ENCODE measurements around the gene SYT13.

Gene SYT13, protein sequence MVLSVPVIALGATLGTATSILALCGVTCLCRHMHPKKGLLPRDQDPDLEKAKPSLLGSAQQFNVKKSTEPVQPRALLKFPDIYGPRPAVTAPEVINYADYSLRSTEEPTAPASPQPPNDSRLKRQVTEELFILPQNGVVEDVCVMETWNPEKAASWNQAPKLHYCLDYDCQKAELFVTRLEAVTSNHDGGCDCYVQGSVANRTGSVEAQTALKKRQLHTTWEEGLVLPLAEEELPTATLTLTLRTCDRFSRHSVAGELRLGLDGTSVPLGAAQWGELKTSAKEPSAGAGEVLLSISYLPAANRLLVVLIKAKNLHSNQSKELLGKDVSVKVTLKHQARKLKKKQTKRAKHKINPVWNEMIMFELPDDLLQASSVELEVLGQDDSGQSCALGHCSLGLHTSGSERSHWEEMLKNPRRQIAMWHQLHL

DNA sequence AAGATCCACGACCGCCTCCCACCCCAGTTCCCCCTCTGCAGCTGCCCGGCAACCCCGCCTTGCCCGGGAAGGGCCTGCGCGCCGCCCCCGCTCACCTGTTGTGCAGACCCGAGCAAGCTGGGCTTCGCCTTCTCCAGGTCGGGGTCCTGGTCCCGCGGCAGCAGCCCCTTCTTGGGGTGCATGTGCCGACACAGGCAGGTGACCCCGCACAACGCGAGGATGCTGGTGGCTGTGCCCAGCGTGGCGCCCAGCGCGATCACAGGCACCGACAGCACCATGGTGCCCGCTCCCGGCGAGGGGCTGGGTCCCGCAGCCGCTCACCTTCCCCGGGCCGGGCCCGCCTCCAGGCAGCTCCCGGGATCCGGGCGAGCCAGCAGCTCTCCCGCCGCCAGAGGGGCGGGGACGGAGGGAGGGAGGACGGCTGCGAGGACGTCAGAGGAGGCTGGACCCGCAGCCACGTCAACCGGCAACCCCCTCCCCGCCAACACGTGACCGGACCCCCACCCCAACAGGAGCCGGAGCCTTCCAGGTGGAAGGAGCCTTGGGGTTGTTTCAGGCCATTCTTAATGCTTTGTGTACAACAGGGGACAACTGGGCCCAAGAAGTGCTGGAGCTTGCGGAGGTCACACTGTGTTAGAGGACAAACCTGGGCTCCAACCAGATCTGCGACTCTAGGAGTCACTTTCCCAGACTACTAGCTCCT lies at the start of gene SYT13:
Gene SYT13, minus strand, starts transcription at position 412 of the 703 bp plus-strand sequence. Its CDS starts 134 bp downstream, at position 278.
- no peak for DNase-seq

GRCh38 chr11:45335434-45335833 lies 49.3 kb upstream of the SYT13 start:
- DNase-seq: no peak

GRCh38 chr11:45334836-45335235 lies 48.7 kb upstream of the SYT13 start:
- DNase-seq: no peak

DNA sequence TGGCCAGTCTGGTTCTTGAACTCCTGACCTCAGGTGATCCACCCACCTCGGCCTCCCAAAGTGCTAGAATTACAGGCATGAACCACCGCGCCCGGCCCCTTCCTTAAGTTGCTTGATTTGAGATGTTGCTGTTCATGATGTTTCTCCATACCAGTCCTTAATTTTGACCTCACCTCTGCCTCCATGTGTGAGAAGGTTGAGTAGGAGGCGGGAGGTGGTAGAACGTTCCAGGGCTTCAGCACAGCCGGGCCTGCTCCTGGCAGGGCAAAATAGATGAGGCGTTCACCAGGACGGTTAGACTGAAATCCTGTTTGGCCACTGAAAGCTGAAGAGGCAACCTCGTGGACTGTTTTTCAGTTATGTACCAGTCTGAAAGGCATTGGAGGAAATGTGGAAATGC lies 48.3 kb upstream of the SYT13 start:
- no peak for DNase-seq

DNA sequence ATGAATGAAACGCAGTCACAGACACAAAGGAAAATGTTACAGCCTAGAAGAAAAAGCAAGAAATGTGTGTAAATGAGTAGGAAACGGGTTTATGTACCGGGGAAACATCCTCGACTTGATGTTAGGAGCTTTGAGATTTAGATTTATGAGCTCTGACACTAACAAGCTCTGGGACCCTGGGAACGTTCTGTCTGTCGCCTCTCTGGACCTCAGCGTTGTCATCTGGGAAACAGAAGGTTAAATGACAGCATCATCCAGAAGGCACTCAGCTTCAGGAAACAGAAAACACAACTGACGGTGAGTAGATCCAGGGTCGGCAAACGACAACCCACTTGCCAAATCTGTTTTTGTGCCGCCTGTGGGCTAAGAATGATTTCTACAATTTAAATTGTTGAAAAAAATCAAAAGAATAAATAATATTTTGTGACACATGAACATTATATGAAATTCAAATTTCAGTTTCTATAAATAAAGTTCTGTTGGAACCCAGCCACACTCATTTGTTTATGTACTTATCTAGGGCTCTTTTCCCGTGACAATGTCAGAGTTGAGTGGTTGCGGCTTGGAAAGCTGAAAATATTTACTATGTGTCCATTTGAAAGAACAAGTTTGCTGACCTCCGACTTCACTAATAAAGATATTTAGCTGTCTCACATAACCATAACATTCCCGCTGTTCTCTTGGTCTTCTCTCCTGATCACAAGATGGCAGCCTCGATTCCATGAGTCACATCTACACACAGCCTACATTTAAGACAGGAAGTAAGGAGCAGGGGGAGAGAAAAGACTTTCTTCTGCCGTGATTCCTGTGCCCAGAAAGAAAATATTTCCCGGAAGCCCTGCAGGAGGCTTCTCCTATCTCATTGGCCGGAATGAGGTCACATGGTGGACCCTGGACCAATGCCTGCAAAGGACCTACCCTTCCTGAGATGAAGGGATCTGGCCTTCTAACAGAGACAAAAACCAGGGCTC lies 47.1 kb upstream of the SYT13 start:
- DNase-seq: no peak

GRCh38 chr11:45332276-45332934 lies 46.3 kb upstream of the SYT13 start:
- peak; percentile 71 for DNase-seq

DNA sequence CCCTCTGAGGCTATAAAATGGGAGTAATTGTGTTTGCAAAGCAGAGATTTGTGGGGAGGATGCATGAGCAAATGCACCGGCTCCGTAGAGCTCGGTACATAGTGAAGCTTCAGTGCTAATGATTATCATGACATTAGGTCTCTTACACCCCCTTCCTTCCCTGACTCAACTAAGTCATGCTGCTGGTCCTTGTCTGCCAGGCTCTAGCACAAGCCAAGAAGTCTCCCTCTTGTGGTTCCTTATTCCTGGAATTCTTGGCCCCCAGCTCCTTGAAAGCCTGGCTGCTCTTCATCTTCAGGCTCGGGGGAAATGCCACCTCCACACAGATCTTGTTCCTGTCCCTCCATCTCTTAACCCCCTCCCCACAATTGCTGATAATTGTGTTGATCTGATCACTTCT lies 45.7 kb upstream of the SYT13 start:
- DNase-seq: no peak

DNA sequence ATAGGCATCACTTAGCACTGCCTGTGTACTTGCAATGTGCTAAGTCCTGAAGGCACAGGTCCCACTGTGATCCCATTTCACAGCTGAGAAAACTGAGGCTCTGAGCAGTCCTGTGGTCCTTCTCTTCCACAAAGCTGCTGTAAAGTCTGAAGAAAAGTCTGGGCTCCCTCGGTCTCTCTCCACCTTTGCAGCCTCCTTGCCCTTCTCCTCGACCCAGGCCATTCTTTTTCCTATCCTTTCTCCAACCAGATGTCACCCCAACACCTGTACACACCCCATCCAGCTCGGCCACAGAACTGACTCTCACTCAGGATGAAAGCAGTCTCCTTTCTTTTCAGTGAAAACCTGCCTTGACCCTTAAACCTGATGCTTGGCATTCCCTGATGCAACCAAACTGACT lies 42.6 kb upstream of the SYT13 start:
- DNase-seq: no peak

- no peak for DNase-seq
These were observed 38.3 kb upstream of the SYT13 start for GRCh38 chr11:45324459-45324858.

- no peak for DNase-seq
These were observed 37.6 kb upstream of the SYT13 start for GRCh38 chr11:45323601-45324249.

GRCh38 chr11:45322891-45323600 lies 36.9 kb upstream of the SYT13 start:
- no peak for DNase-seq

DNA sequence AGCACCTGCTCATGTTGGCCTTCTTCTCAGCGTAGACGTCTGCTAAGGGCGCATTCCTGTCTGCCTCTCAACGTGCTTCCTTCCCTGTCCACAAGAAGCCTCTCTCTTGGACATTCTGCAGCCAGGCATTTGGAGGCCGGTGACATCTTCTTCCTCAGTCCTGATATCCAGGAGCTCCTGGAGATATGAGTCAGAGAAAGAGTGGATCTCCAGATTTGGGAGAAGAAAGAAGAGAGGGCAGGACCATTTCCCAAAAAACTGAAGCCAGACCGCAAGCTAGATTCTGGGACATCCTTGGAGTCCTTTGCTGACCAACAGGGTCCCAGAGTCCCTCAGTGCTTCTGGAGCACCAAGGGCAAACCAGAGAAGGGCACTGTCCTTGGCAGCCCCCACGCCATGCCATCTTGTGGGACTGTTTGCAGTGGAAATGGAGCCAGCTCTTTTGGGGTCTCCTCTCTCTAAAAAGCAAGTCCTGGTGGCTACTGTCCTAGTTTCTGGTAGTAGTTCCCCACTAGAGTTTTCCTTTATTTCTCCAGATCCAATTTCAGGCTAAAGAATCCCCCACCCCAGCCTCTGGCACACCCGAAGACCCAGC lies 36.1 kb upstream of the SYT13 start:
- no peak for DNase-seq

DNA sequence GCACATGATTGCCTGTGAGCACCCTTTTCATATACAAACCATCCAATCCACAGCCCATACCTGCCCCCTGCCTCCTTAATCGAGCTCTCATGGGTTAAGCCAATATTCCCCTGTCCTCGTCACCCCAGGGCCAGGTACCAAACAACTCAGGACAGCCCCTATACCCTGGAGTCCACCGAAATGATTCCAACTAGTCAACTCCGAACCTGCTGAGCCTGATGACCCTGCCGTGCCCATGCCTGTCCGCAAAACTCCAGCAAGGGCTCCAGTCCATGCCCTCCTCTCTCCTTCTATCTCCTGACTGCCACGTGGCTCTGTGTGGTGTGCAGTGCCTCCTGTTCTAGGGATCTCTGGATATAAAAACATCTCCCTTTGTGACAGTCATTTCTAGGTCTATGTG lies 35.5 kb upstream of the SYT13 start:
- DNase-seq: no peak

GRCh38 chr11:45321031-45321595 lies 35.0 kb upstream of the SYT13 start:
- no peak for DNase-seq

DNA sequence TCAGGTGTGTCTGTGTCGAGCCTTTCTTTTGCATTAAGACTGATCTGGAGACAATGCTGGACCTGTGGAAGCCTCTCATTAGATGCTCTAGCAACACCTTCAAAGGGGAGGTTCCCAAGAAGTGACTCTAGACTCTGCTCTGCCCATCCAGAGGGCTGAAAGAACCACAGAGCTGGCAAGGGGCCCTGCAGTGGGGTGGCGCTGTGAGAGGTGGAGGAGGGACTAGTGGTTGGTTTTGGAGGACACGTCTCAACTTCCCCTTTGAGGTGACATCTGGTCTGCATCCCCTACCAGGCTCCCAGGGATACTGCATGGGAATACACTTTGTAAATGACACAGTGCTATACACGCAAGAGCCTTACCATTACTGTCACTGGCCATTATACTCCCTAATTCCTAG lies 34.2 kb upstream of the SYT13 start:
- DNase-seq: no peak

DNA sequence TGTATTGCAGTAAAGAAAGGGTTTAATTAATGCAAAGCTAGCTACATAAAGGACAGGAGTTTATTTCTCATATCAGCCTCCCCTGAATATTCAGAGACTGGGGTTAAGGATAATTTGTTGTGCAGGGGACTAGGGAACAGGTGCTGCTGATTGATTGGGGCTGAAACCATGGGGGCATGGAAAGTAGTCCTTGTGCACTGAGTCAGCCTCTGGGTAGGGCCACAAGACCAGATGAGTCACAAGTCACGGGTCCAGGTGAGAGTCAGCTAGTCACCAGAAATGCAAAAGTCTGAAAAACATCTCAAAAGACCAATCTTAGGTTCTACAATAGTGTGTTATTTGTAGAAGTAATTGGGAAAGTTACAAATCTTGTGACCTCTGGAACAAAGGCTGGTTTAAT lies 32.9 kb upstream of the SYT13 start:
- DNase-seq: no peak

DNA sequence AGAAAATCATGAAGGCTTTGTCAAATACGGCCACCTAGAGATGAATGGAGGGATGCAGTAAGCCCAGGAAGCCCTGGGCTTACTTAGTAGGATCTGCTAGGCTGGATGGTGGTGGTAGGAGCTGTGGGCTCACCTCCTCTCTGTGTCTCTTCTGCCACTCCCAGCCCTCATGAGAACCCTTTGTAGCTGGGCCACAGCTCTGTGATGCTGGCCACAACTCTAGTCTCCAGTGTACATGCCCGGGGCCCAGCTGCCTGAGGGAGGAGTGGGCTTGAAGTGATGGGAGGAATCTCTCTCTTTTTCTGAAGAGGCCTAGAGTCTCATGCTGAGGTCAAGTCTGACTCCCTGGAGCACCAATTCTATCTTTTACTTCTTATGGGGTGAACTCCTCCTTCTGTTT lies 32.4 kb upstream of the SYT13 start:
- DNase-seq: no peak

DNA sequence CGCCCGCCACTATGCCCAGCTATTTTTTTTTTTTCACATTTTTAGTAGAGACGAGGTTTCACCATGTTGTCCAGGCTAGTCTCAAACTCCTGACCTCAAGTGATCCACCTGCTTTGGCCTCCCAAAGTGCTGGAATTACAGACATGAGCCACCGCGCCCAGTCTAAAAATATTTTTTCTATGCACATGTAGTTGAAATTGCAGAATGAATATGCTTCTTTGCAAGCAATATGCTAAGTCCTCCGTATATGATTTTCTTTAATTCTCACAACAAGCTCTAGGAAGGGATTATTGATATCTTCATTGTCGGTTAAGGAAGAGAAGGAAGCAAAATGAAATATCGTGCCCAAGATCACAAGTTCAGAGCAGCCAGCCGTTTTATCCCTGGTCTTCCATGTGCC lies 30.1 kb upstream of the SYT13 start:
- no peak for DNase-seq

- no peak for DNase-seq
These were observed 28.8 kb upstream of the SYT13 start for GRCh38 chr11:45314900-45315299.

- no peak for DNase-seq
These were observed 27.2 kb upstream of the SYT13 start for GRCh38 chr11:45313171-45313865.
